ENCODE measurements around the gene EXOC6B. TPM values are rescaled to one million over a fixed set of nuclear protein-coding genes. Genes with fewer than 3 reads are reported as not detected.

EXOC6B gene
- total RNA-seq, 1 donor from 2014 or later, result 104 TPM

GRCh38 chr2:72141032-72141645 is 684.7 kb downstream of the EXOC6B start:
- peaks cover 38% of the 10 kb centered on the region for H3K36me3 Mint-ChIP-seq
- H3K4me1 Mint-ChIP-seq, result peaks cover 66% of the 10 kb centered on the region
- no peak for DNase-seq (ENCODE audit: low spot score in 2 of 2, unreplicated experiment in 2 of 2)
- no peaks in the 10 kb centered on the region for H3K9me3 Mint-ChIP-seq
- H3K4me3 Mint-ChIP-seq, result peak overlapping the region; percentile 95
- H3K27me3 Mint-ChIP-seq (ENCODE audit: low read depth), result no peaks in the 10 kb centered on the region
- H3K27ac Mint-ChIP-seq, result peak overlapping the region; percentile 98
- no peak for TF ChIP-seq CTCF (IDR thresholded peaks at IDR 0.05; ENCODE audit: unreplicated experiment)

- H3K9me3 Mint-ChIP-seq, result no peaks in the 10 kb centered on the region
- no peak for DNase-seq (ENCODE audit: low spot score in 2 of 2, unreplicated experiment in 2 of 2)
- no peak for TF ChIP-seq CTCF (IDR thresholded peaks at IDR 0.05; ENCODE audit: unreplicated experiment)
These were observed 685.2 kb downstream of the EXOC6B start for GRCh38 chr2:72140621-72140960.

GRCh38 chr2:72139874-72140620 is 685.8 kb downstream of the EXOC6B start:
- DNase-seq (ENCODE audit: low spot score in 2 of 2, unreplicated experiment in 2 of 2), result no peak

More at GRCh38 chr2:72140621-72140960, 685.2 kb downstream of the EXOC6B start:
- peaks cover 34% of the 10 kb centered on the region for H3K36me3 Mint-ChIP-seq
- H3K27me3 Mint-ChIP-seq (ENCODE audit: low read depth), result no peaks in the 10 kb centered on the region
- H3K4me3 Mint-ChIP-seq, result peak overlapping the region; percentile 95
- H3K27ac Mint-ChIP-seq, result peak overlapping the region; percentile 98
- peaks cover 71% of the 10 kb centered on the region for H3K4me1 Mint-ChIP-seq

GRCh38 chr2:72139471-72139873 is 686.4 kb downstream of the EXOC6B start:
- Mint-ChIP-seq H3K4me3 (peak overlapping the region; percentile 95), H3K36me3 (peaks cover 32% of the 10 kb centered on the region), H3K27ac (peak overlapping the region; percentile 98), H3K9me3 (no peaks in the 10 kb centered on the region), H3K4me1 (peaks cover 83% of the 10 kb centered on the region), H3K27me3 (ENCODE audit: low read depth) (no peaks in the 10 kb centered on the region)
- peak in 1 of 2 experiments; percentile 38 for DNase-seq (ENCODE audit: low spot score in 2 of 2, unreplicated experiment in 2 of 2)
- no peak for TF ChIP-seq CTCF (IDR thresholded peaks at IDR 0.05; ENCODE audit: unreplicated experiment)

More at GRCh38 chr2:72139874-72140620, 685.8 kb downstream of the EXOC6B start:
- Mint-ChIP-seq H3K36me3 (peaks cover 33% of the 10 kb centered on the region), H3K4me1 (peaks cover 77% of the 10 kb centered on the region), H3K27ac (peak overlapping the region; percentile 98), H3K4me3 (peak overlapping the region; percentile 95), H3K27me3 (ENCODE audit: low read depth) (no peaks in the 10 kb centered on the region), H3K9me3 (no peaks in the 10 kb centered on the region)
- no peak for TF ChIP-seq CTCF (IDR thresholded peaks at IDR 0.05; ENCODE audit: unreplicated experiment)

GRCh38 chr2:72138921-72139381 is 686.9 kb downstream of the EXOC6B start:
- peak; percentile 13 to 40 for DNase-seq (ENCODE audit: low spot score in 2 of 2, unreplicated experiment in 2 of 2)
- H3K36me3 Mint-ChIP-seq, result peaks cover 29% of the 10 kb centered on the region

More at GRCh38 chr2:72138921-72139381, 686.9 kb downstream of the EXOC6B start:
- Mint-ChIP-seq H3K9me3 (no peaks in the 10 kb centered on the region), H3K4me3 (peak overlapping the region; percentile 95), H3K27me3 (ENCODE audit: low read depth) (no peaks in the 10 kb centered on the region), H3K4me1 (peaks cover 85% of the 10 kb centered on the region), H3K27ac (peak overlapping the region; percentile 98)
- no peak for TF ChIP-seq CTCF (IDR thresholded peaks at IDR 0.05; ENCODE audit: unreplicated experiment)
